ENCODE measurements around the gene PRKCH. TPM values are rescaled to one million over a fixed set of nuclear protein-coding genes. Genes with fewer than 3 reads are reported as not detected.

The PRKCH gene
- total and polyA plus RNA-seq, 10 of the 15 experiments (the other 5 are each of a cell fraction or from before 2014, with no cell fraction given): 10.7 to 140 (median 33.2) TPM

DNA sequence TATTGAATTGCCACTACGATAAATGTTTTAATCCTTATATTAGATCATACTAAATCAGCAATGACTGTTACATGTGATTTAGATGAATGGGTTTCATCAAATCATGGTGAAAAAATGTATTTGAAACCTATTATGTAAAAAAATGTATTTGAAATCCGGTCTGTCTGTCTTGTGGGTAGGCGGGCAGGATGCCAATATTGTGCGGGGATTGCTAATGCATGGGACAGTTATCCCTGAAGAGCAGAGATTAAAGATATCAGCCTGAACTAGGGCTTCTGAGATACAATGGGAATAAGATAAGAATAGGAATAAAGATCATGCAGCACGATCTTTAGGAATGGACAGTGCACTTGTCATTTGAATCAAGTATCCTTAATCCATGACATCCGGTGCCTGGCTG is 134.0 kb downstream of the PRKCH start:
- BruUV-seq (replicated peaks): no TSS peak

More for the DNA sequence above, 134.0 kb downstream of the PRKCH start:
- Histone ChIP-seq H3K4me1 (ENCODE audit: control insufficient read depth, insufficient read depth, low read length) (peaks cover 6% of the 10 kb centered on the region), H3K9me3 (replicated peaks; ENCODE audit: control insufficient read depth, insufficient read depth, low read length) (no peaks in the 10 kb centered on the region; the same call in 2 of the 3 replicates), H3K36me3 (ENCODE audit: control insufficient read depth in 2 of 2, insufficient read depth in 2 of 2, low read length in 1 of 2) (peaks cover 24 to 35% of the 10 kb centered on the region in 2 experiments), H3K27me3 (replicated peaks in 1 of 2; ENCODE audit: control insufficient read depth in 2 of 2, insufficient read depth in 2 of 2, low read length in 1 of 2) (no peaks in the 10 kb centered on the region), H3K27ac (ENCODE audit: control insufficient read depth, insufficient read depth) (no peak overlapping the region), H3K4me3 (no peak overlapping the region), H3K79me2 (ENCODE audit: control insufficient read depth, insufficient read depth, low read length) (no peaks in the 10 kb centered on the region; the same call in none of the 2 replicates), H3K4me2 (ENCODE audit: control insufficient read depth, insufficient read depth) (no peak overlapping the region), H4K20me1 (ENCODE audit: control insufficient read depth, insufficient read depth) (no peaks in the 10 kb centered on the region), H2AFZ (ENCODE audit: control insufficient read depth, low read depth, low read length) (no peak overlapping the region), H3K9ac (ENCODE audit: control insufficient read depth, insufficient read depth, low read length) (no peak overlapping the region)
- no peak for DNase-seq (ENCODE audit: low read depth, low spot score)
- TF ChIP-seq SMAD5 (IDR thresholded peaks at IDR 0.05; ENCODE audit: low read depth) (no peak), PRDM15 (CRISPR knock-in tag; IDR thresholded peaks at IDR 0.05) (no peak), SIX5 (IDR thresholded peaks at IDR 0.05; ENCODE audit: low read depth, low read length, severe bottlenecking) (no peak), ESRRA (IDR thresholded peaks at IDR 0.05; ENCODE audit: low read length) (no peak), MTA3 (IDR thresholded peaks at IDR 0.05; ENCODE audit: borderline replicate concordance, low read length) (no peak), FOXK2 (IDR thresholded peaks at IDR 0.05) (no peak), MXI1 (IDR thresholded peaks at IDR 0.05; ENCODE audit: low read depth, low read length) (no peak), ZNF274 (IDR thresholded peaks at IDR 0.05; ENCODE audit: insufficient read depth, insufficient read length) (no peak), ZZZ3 (IDR thresholded peaks at IDR 0.05; ENCODE audit: control insufficient read depth, insufficient read length, low read depth) (no peak), CREM (IDR thresholded peaks at IDR 0.05; ENCODE audit: low read depth) (no peak), TCF7 (IDR thresholded peaks at IDR 0.05; ENCODE audit: borderline replicate concordance) (no peak), RB1 (IDR thresholded peaks at IDR 0.05; ENCODE audit: borderline replicate concordance) (no peak), CEBPZ (IDR thresholded peaks at IDR 0.05; ENCODE audit: low read depth, low read length) (no peak), ATF7 (IDR thresholded peaks at IDR 0.05; ENCODE audit: low read depth) (no peak)
- TF ChIP-seq, protein P1, sequence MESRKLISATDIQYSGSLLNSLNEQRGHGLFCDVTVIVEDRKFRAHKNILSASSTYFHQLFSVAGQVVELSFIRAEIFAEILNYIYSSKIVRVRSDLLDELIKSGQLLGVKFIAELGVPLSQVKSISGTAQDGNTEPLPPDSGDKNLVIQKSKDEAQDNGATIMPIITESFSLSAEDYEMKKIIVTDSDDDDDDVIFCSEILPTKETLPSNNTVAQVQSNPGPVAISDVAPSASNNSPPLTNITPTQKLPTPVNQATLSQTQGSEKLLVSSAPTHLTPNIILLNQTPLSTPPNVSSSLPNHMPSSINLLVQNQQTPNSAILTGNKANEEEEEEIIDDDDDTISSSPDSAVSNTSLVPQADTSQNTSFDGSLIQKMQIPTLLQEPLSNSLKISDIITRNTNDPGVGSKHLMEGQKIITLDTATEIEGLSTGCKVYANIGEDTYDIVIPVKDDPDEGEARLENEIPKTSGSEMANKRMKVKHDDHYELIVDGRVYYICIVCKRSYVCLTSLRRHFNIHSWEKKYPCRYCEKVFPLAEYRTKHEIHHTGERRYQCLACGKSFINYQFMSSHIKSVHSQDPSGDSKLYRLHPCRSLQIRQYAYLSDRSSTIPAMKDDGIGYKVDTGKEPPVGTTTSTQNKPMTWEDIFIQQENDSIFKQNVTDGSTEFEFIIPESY (IDR thresholded peaks at IDR 0.05): no peak
- ATAC-seq: no peak
- 95% methylated on average over 6 of the region's 6 CpGs for WGBS (ENCODE audit: insufficient coverage, insufficient replicate concordance, low lambda C conversion rate, missing lambda C conversion rate)
- intact Hi-C loops (cut with micrococcal nuclease; ENCODE audit: unreplicated experiment): no loop called here
- FAIRE-seq: no peak
- RAD21 ChIA-PET (ENCODE audit: unreplicated experiment): interaction anchor here (0.8 to 1.3 kb wide), 3 partner anchors 23 to 73 kb away, joined by 3 to 4 read pairs (median 3); no protein-coding TSS in a partner anchor
- SMC1A ChIA-PET (ENCODE audit: uncharacterized antibody, unreplicated experiment): interaction anchor here (0.7 to 2.1 kb wide), 8 partner anchors 13 to 381 kb away, joined by 3 to 8 read pairs (median 4); partner anchors contain the start of gene PRKCH
- in situ Hi-C loops (cut with MboI): loop anchor here (5.0 kb wide), 1 partner anchor 672 kb away; no protein-coding TSS in a partner anchor
- POLR2A ChIA-PET: interaction anchor here (1.4 kb wide), 1 partner anchor 66 kb away, joined by 4 read pairs; no protein-coding TSS in a partner anchor
- CTCF ChIA-PET: interaction anchor here (0.7 to 2.8 kb wide), 12 partner anchors 10 to 382 kb away, joined by 3 to 18 read pairs (median 4); partner anchors contain the start of gene PRKCH

All from GM12878 (cell line).